ENCODE results near the gene RPL36. TPM values are rescaled to one million over a fixed set of nuclear protein-coding genes. Genes with fewer than 3 reads are reported as not detected.
A peak's percentile ranks its signal among the peaks of the same experiment; 100 is the strongest.

Gene RPL36
- total and polyA plus RNA-seq, 4 donors: 47.2 to 556 (median 321) TPM

DNA sequence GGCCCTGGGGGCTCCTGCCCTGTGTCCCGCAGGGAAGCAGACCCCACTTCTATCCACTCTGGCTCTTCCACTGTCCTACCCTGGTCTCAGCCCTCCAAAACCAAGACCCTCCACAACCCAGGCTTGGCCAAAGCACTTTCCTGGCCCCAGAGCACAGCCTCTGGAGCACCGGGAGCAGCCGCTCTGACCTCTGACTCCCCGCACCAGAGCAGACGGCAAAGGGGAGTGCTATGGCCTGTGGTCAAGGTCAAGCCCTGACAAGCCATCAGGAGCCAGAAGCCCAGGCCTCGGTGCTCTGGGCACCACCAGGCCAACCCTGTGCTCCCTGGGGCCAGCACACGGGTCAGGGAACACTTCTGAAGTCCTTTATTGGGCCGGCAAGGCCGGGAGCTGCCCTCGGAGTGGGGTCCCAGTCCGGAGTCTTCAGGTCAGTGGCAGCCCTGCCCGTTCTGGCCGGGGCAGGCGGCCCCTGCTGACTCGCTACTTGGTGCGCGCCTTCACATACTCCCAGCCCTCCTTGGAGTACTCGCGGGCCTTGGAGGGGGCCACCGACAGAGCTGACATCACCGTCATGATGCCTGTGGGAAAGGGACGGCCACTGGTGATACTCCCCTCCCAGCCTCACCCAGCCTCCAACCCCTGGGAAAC, 11.9 kb upstream of the RPL36 start:
- Histone ChIP-seq H3K27ac (ENCODE audit: low read depth in 1 of 2, low read length in 2 of 2) (no peak overlapping the region), H3K4me3 (ENCODE audit: low read depth in 1 of 3, low read length in 3 of 3) (no peak overlapping the region), H3K9ac (ENCODE audit: low read depth in 1 of 2, low read length in 2 of 2) (no peak overlapping the region), H3K36me3 (ENCODE audit: control insufficient read depth in 4 of 4, insufficient read depth in 3 of 4, low read depth in 1 of 4, low read length in 3 of 4) (no peaks in the 10 kb centered on the region), H3K9me3 (ENCODE audit: control insufficient read depth in 4 of 4, low read length in 3 of 4) (no peaks in the 10 kb centered on the region), H3K27me3 (ENCODE audit: control insufficient read depth in 4 of 4, insufficient read depth in 4 of 4, low read length in 3 of 4) (no peaks in the 10 kb centered on the region), H3K4me1 (ENCODE audit: control insufficient read depth in 4 of 4, insufficient read depth in 4 of 4, low read length in 3 of 4) (peaks cover 4 to 22% (median 13%) of the 10 kb centered on the region in 4 donors)
- DNase-seq (ENCODE audit: low spot score): no peak
- WGBS: 85% methylated on average over 22 of the region's 22 CpGs
- TF ChIP-seq EGR1 (IDR thresholded peaks at IDR 0.05; ENCODE audit: low read depth in 2 of 2): no peak
- TF ChIP-seq RAD21 (IDR thresholded peaks at IDR 0.05): no peak
- no peak for TF ChIP-seq JUND (IDR thresholded peaks at IDR 0.05)
- no peak for TF ChIP-seq YY1 (IDR thresholded peaks at IDR 0.05)
- no peak for TF ChIP-seq FOXA1 (IDR thresholded peaks at IDR 0.05)
- TF ChIP-seq HNF4G (IDR thresholded peaks at IDR 0.05): no peak
- TF ChIP-seq TAF1 (conservative IDR thresholded peaks at IDR 0.05): no peak
- TF ChIP-seq SP1 (IDR thresholded peaks at IDR 0.05): no peak
- TF ChIP-seq MAX (IDR thresholded peaks at IDR 0.05): no peak
- no peak for TF ChIP-seq RXRA (IDR thresholded peaks at IDR 0.05)
- TF ChIP-seq FOXA2 (IDR thresholded peaks at IDR 0.05): no peak
- TF ChIP-seq NR2F2 (IDR thresholded peaks at IDR 0.05): no peak
- no peak for TF ChIP-seq ATF3 (IDR thresholded peaks at IDR 0.05)

DNA sequence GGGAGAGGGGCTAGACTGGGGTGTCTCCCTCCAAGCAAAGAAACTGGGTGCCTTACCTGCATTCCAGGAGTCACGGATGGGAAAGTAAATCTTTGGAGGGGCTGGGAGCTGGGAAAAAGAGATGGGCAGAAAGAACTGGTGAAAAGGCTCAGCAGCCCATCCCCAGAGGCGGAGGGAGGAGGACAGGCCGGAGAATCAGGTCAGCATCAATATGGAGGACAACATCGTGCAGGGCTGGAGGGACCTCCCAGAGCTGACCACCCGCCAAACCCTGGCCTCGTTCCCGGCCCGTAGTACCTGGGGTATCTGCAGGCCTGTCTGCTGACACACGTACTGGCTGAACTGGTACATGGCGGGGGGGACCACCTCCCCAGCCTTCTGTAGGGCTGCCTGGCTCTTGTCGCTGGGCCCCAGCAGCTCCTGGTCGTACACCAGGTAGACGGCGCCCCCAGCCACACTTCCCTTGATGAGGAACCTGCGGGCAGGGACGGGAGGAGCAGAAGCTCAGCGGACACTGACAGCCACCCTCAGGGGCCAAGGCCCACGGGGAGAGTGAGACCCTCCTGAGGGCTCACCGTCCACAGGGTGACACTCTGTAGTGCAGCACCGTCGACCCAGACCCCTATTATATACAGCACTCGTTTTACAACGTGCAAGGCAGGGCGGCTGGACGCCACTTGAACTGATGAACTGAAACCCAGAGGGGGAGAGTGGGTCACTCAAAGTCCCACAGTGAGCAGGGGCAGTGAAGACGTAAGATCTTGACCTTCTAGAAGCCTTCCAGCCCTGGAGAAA, 10.6 kb upstream of the RPL36 start:
- Histone ChIP-seq H3K4me1 (ENCODE audit: control insufficient read depth in 4 of 4, insufficient read depth in 4 of 4, low read length in 3 of 4) (peaks cover 4 to 22% (median 13%) of the 10 kb centered on the region in 4 donors), H3K36me3 (ENCODE audit: control insufficient read depth in 4 of 4, insufficient read depth in 3 of 4, low read depth in 1 of 4, low read length in 3 of 4) (no peaks in the 10 kb centered on the region), H3K9me3 (ENCODE audit: control insufficient read depth in 4 of 4, low read length in 3 of 4) (no peaks in the 10 kb centered on the region), H3K9ac (ENCODE audit: low read depth in 1 of 2, low read length in 2 of 2) (peak overlapping the region; percentile 88 to 92), H3K27me3 (ENCODE audit: control insufficient read depth in 4 of 4, insufficient read depth in 4 of 4, low read length in 3 of 4) (no peaks in the 10 kb centered on the region), H3K27ac (ENCODE audit: low read depth in 1 of 2, low read length in 2 of 2) (peak overlapping the region; percentile 66 to 78), H3K4me3 (ENCODE audit: low read depth in 1 of 3, low read length in 3 of 3) (peak overlapping the region; percentile 72 to 96 (median 96))
- 35% methylated on average over 26 of the region's 26 CpGs for WGBS
- peak; percentile 34 for DNase-seq (ENCODE audit: low spot score)
- TF ChIP-seq TAF1 (conservative IDR thresholded peaks at IDR 0.05): no peak
- no peak for TF ChIP-seq NR2F2 (IDR thresholded peaks at IDR 0.05)
- no peak for TF ChIP-seq FOXA1 (IDR thresholded peaks at IDR 0.05)
- no peak for TF ChIP-seq MAX (IDR thresholded peaks at IDR 0.05)
- no peak for TF ChIP-seq HNF4G (IDR thresholded peaks at IDR 0.05)
- no peak for TF ChIP-seq JUND (IDR thresholded peaks at IDR 0.05)
- no peak for TF ChIP-seq FOXA2 (IDR thresholded peaks at IDR 0.05)
- no peak for TF ChIP-seq REST (IDR thresholded peaks at IDR 0.05)
- TF ChIP-seq HNF4A (conservative IDR thresholded peaks at IDR 0.05): no peak
- TF ChIP-seq ATF3 (IDR thresholded peaks at IDR 0.05): no peak
- TF ChIP-seq RAD21 (IDR thresholded peaks at IDR 0.05): no peak
- TF ChIP-seq CTCF (IDR thresholded peaks at IDR 0.05; ENCODE audit: low read depth, low read length, missing input control): no peak
- no peak for TF ChIP-seq ZBTB33 (IDR thresholded peaks at IDR 0.05)
- TF ChIP-seq EGR1 (IDR thresholded peaks at IDR 0.05; ENCODE audit: low read depth in 2 of 2): no peak
